GM19438 (cell line): ENCODE measurements around the gene ZNF93.
"Not testable (repeated sequence)": the region's sequence is repeated elsewhere in the genome, so short reads cannot be mapped to it uniquely, and the experiment has no call there.

Experiments used
- ATAC-seq: cut with Tn5 transposase; IDR thresholded peaks from one replicate; pipeline ENCODE4 v1.9.1; 2021; ENCODE audit warnings: low read depth; ENCODE audit not compliant: unreplicated experiment

The ZNF93 gene

DNA sequence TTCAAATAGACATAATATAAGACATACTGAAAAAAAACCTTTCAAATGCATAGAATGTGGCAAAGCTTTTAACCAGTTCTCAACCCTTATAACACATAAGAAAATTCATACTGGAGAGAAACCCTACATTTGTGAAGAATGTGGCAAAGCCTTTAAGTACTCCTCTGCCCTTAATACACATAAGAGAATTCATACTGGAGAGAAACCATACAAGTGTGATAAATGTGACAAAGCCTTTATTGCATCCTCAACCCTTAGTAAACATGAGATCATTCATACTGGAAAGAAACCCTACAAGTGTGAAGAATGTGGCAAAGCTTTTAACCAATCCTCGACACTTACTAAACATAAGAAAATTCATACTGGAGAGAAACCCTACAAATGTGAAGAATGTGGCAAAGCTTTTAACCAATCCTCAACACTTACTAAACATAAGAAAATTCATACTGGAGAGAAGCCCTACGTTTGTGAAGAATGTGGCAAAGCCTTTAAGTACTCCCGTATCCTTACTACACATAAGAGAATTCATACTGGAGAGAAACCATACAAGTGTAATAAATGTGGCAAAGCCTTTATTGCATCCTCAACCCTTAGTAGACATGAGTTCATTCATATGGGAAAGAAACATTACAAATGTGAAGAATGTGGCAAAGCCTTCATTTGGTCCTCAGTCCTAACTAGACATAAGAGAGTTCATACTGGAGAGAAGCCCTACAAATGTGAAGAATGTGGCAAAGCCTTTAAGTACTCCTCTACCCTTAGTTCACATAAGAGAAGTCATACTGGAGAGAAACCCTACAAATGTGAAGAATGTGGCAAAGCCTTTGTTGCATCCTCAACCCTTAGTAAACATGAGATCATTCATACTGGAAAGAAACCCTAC lies 32.9 kb downstream of the ZNF93 start:
- not testable (repeated sequence) for ATAC-seq

DNA sequence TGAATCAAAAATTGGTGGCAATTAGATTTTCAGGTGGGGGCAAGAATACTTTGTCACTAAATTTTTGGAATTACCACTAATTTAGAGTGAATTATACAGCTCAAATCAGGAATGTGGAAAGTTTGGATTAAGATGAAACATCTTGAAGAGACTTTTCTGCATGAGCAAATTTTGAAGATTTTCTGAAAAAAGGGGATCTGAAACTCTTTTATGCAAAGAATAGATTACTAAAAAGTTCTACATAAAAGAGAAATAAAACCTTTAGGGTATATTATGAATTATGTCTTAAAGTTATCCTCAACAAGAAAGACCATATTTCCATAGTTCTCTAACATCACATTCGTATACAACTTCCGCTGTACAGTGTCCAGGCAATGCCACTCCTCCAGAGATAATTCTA lies 36.7 kb downstream of the ZNF93 start:
- no peak for ATAC-seq

DNA sequence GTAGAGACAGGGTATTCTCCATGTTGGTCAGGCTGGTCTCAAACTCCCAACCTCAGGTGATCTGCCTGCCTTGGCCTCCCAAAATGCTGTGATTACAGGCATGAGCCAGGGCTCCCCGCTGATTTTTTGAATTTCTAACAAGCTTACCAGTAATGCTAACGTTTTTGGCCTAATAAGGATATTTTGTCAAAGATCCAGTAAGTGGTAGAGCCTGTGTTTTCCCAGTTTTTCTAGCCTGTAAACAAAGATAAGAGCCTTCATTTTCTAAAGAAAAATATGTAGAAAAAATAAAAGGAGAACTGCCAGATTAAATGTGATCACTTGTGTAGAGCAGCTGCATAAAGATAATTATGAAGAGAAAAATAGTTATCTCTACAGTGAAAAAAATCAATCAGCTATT lies 37.7 kb downstream of the ZNF93 start:
- ATAC-seq = no peak

- no peak for ATAC-seq
Measured at GRCh38 chr19:19943848-19944582, 43.3 kb downstream of the ZNF93 start.

- no peak for ATAC-seq
Measured at GRCh38 chr19:19944583-19944880, 43.8 kb downstream of the ZNF93 start.

DNA sequence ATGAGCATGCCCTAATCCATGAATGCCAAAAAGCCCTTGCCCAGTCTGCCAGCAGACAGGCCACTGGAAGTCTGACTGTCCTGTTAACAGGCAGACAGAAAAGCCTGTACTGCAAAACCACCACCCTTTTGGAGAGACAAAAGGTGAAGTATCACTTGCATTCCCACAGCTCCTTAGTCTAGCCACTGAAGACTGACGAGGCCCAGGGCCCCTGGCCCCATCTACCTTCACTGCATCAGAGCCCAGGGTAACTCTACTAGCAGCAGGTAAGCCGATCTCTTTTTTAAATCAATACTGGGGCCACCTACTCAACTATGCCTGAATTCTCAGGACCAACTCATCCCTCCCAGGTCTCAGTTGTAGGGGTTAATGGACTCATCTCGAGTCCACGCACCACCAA lies 45.5 kb downstream of the ZNF93 start:
- ATAC-seq = no peak

DNA sequence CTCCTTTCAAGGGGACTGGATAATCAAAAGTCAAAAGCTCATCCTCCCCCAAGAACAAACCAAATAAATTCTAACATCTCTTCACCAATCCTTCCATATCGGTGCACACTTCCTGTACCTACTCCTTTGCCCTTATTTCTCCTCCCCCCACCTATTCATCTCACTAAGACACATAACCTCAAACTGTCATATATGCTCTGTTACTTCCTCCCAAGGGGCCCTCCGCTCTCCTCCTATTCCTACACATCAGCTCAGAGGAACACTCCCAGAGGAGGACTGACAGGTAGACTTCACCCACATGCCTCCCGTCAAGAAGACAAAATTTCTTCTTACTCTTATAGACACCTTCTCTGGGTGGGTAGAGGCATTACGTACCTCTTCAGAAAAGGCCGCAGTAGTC lies 48.1 kb downstream of the ZNF93 start:
- no peak for ATAC-seq

DNA sequence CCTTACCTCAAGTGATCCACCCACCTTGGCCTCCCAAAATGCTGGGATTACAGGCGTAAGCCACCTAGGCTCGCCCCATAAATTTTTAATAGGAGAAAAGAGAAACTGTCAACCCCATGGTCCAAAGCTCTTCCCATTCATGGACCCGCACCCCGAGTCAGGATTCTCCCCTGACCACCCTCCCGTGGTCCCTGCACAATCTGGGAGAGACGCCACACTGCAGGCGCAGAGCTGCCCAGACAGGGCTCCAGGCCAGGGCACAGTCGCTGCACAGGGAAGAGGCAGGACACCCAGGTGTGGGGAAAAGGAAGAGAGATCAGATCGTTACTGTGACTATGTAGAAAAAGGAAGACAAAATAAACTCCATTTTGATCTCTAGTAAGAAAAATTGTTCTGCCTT lies 54.5 kb downstream of the ZNF93 start:
- no peak for ATAC-seq

DNA sequence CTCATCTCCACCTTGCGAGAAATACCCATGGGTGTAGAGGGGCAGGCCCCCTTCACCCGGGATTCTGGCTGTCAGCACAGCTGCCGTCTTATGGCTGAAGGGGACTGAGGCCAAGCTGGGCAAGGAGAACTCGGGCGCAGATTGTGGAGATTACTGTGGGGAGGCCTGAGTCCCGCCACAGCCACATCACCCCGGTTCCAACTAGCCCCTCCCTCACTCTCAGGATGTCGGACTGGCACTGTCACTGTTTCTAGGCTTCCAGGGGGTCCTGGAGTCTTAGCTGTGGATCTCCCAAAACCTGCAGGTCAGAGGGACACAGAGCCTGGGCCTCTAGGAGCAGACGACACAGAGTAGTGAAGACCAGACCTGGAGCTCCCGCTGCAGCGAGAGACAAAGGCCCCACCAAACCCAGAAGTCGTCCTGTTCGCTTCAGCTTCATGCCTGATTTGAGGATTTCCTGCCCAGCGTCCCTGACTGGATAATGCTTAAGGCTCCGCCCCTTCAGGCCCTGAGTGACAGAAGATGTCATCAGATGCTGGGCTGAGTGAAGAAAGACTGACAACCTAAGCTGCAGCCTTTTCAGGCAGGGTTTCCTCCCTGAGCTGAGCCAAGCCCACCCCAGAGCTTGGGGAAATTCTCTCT lies 55.8 kb downstream of the ZNF93 start:
- ATAC-seq = no peak

DNA sequence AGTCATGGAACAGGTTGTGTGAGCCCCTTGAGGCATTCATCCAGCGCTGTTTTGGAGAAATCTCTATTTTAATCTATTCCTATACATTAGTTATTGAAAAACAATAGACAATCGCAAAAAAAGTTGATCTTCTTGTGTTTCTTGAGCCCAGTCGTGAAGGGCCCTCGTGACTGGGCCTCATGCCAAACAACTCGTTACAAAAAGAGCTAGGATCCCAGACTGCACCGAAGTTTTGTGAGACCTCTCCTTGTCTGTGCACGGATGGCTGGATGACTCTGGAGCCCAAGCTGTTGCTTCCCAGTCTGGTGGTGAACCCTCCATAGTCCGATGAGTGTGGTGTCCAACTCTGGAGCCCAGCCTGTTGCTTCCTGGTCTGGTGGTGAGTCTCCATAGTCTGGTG lies 57.0 kb downstream of the ZNF93 start:
- ATAC-seq = not testable (repeated sequence)

- not testable (repeated sequence) for ATAC-seq
Measured at GRCh38 chr19:19959151-19959799, 58.5 kb downstream of the ZNF93 start.

- ATAC-seq = no peak
Measured at GRCh38 chr19:19964416-19964815, 63.7 kb downstream of the ZNF93 start.

GRCh38 chr19:19966126-19966525 lies 65.4 kb downstream of the ZNF93 start:
- ATAC-seq = not testable (repeated sequence)

DNA sequence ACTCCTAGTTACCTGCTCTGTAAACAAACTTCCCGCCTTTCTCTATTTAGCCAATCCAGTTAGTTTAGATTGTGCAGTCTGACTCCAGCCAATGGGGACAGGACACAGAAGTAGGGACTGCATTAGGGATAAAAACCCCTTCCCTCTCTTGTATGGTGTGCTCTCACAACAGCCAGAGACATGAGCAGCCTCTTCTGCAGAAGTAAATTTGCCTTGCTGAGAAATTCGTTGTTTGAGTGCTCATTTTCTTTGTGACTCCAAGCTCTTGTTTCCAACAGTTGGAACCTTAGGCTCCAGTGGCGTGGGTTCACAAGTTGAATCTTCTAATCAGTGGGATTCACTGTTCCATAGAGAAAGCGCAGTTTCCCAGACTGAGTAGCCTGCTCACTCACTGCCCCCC lies 66.1 kb downstream of the ZNF93 start:
- no peak for ATAC-seq
